K562 treated with DMSO at 1 percent for 12 hours (cell line): Measurements from ENCODE around the gene MITF. TPM values are rescaled to one million over a fixed set of nuclear protein-coding genes. Genes with fewer than 3 reads are reported as not detected.

Source experiments
- total RNA-seq: library from RNA; unstranded; fragments of 300-600 nt; gene quantifications from 2 replicates; pipeline ENCODE4 v1.2.3, GENCODE V29; 2022; ENCODE audit not compliant: insufficient read depth

Gene MITF, protein sequence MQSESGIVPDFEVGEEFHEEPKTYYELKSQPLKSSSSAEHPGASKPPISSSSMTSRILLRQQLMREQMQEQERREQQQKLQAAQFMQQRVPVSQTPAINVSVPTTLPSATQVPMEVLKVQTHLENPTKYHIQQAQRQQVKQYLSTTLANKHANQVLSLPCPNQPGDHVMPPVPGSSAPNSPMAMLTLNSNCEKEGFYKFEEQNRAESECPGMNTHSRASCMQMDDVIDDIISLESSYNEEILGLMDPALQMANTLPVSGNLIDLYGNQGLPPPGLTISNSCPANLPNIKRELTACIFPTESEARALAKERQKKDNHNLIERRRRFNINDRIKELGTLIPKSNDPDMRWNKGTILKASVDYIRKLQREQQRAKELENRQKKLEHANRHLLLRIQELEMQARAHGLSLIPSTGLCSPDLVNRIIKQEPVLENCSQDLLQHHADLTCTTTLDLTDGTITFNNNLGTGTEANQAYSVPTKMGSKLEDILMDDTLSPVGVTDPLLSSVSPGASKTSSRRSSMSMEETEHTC
- total RNA-seq: 2.8 and 10.8 TPM in 2 replicates

DNA sequence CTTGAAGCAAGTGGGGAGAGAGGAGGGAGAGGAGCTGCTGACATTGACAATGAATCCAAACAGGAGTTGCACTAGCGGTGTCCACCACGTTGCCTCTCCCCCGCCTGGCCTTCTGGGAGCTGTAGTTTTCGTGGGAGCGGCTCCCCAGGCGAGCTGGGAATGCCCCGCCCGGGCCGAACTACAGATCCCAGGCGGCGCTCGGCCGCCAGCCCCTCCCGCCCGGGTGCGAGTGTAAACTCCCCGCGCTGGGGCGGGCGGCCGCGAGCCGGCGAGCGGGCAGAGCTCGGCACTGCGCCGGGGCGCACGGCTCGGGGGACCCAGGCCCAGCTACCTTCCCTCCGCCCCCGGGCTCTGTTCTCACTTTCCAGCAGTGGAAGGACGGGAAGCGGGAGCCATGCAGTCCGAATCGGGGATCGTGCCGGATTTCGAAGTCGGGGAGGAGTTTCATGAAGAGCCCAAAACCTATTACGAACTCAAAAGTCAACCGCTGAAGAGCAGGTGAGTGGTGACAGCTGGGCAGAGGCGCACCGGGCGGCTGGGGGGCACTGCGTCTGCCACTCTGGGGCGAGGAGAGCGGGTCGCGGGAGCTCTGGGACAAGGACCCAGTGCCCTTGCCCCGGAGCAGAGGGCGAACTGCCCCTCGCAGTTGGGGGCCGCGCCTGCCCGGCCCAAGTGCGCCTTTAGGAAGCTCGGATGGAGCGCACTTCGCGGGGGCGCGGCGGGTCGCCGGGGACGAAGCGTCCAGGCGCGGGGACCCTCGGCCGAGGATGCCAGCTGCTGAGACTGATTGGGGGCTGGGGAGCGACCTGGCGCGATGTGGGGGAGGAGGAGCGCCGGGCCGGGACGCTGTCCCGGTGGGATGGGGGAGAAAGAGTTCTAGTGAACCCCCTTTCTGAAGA is at the start of gene MITF:
Gene MITF (plus strand): TSS at position 261 of the 899 bp plus-strand sequence. CDS start 134 bp downstream, at position 395.

DNA sequence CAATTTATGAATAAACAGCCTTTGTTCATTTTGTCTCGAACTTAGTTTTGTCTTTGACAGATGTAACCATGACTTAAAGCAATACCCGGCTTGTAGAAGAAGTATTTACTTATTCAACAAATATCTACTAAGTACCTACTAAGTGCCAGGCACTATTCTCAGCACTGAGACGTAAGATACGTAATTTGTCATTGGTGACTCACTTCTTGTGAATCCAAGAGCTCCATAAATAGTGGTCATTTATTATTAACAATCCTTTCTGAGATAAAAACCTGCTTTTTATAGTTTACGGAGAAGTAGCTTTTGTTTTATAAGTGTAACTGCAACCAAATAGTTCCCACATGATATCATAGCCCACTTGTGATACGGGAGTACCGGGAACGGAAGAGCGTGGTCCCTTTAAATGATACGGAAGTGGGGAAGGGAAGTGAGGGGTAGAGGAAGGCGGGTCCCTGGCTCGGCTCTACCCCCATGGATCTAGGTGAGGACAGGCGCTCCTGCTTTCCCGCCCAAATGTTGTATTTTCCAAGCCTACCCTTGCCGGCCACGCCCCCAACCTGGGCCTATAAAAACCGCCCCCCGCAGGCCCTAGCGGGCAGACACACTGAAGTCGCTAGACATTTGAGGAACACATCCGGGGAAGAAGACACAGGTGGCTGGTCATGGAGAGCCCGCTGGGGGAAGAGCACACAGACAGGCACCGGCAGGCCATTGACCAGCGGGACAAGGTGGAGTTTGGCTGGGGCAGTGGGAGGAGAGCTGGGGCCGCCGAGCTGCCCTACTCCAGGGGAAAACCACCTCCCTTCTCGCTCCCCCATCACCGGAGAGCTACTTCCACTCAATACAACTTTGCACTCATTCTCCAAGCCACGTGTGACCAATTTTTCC is 260.1 kb downstream of the MITF start, which contains the start of gene SAMMSON:
Gene SAMMSON (plus strand): TSS at position 594 of the 888 bp plus-strand sequence.

